HepG2 (cell line): ENCODE data around the gene RAB3D. TPM values are rescaled to one million over a fixed set of nuclear protein-coding genes. Genes with fewer than 3 reads are reported as not detected.

Experiments used
- ATRX ChIP-seq: sonication (generic); formaldehyde crosslinking; IDR thresholded peaks from 2 replicates; pipeline ENCODE4 v1.4.0; 2020; ENCODE audit warnings: missing genetic modification reagents, borderline replicate concordance
- CCDC6 ChIP-seq: sonication (generic); formaldehyde crosslinking; IDR thresholded peaks from 2 replicates; pipeline ENCODE4 v1.8.1; 2022; ENCODE audit warnings: mild to moderate bottlenecking, missing genetic modification reagents, moderate library complexity
- FOXK1 ChIP-seq: sonication (generic); formaldehyde crosslinking; IDR thresholded peaks from 2 replicates; pipeline ENCODE4 v1.4.0; 2020; ENCODE audit warnings: low read depth, missing genetic modification reagents, borderline replicate concordance
- HCFC1 ChIP-seq: fragments of 150-350 bp; IDR thresholded peaks from 2 replicates; pipeline ENCODE4 v1.6.1; 2014; ENCODE audit warnings: low read depth, low read length
- MYNN ChIP-seq: sonication (generic); formaldehyde crosslinking; IDR thresholded peaks from 2 replicates; pipeline ENCODE4 v1.4.0; 2020; ENCODE audit warnings: mild to moderate bottlenecking, low read depth, missing genetic modification reagents
- RNF219 ChIP-seq: sonication (generic); formaldehyde crosslinking; IDR thresholded peaks from 2 replicates; pipeline ENCODE4 v1.5.0; 2020; ENCODE audit warnings: mild to moderate bottlenecking, missing genetic modification reagents
- SP4 ChIP-seq: sonication (generic); formaldehyde crosslinking; IDR thresholded peaks from 2 replicates; pipeline ENCODE4 v1.8.1; 2023; ENCODE audit warnings: mild to moderate bottlenecking, missing genetic modification reagents
- STAT5B ChIP-seq: sonication (generic); formaldehyde crosslinking; IDR thresholded peaks from 2 replicates; pipeline ENCODE4 v1.4.0; 2020; ENCODE audit warnings: missing genetic modification reagents
- XRCC5 ChIP-seq: fragments of 200-400 bp; formaldehyde crosslinking; optimal IDR thresholded peaks from 2 replicates; pipeline ENCODE3; 2017; ENCODE audit warnings: mild to moderate bottlenecking, low read length
- ZFP1 ChIP-seq: IDR thresholded peaks from 2 replicates; pipeline ENCODE4 v1.6.1; 2016
- ZHX1 ChIP-seq: sonication (generic); formaldehyde crosslinking; IDR thresholded peaks from 2 replicates; pipeline ENCODE4 v1.8.1; 2022; ENCODE audit warnings: low read depth, mild to moderate bottlenecking, missing genetic modification reagents
- ZNF3 ChIP-seq: IDR thresholded peaks from 2 replicates; pipeline ENCODE4 v1.7.0; 2017; ENCODE audit warnings: inconsistent platforms
- ZNF567 ChIP-seq: sonication (generic); formaldehyde crosslinking; IDR thresholded peaks from 2 replicates; pipeline ENCODE4 v1.8.1; 2023; ENCODE audit warnings: mild to moderate bottlenecking, missing genetic modification reagents, borderline replicate concordance
- ZNF772 ChIP-seq: sonication (generic); formaldehyde crosslinking; IDR thresholded peaks from 2 replicates; pipeline ENCODE4 v1.5.0; 2020; ENCODE audit warnings: mild to moderate bottlenecking, missing genetic modification reagents
- polyA plus RNA-seq, 8 experiments: library from polyadenylated mRNA; depleted of rRNA in 3 of 8; stranded (reverse) in 7 of 8; unstranded in 1 of 8; fragments of >200 nt; fragmentation: Illumina TruSeq in 4 of 8; extraction: Trizol in 4 of 8; gene quantifications; 2 replicates each; pipeline versions ENCODE4 v1.2.1 to v1.2.3, GENCODE V29; 2011 to 2016; ENCODE audit warnings: low read depth in 4 of 8, missing spikeins in 1 of 8, mixed read lengths in 1 of 8; ENCODE audit not compliant: insufficient read depth in 1 of 8
- total RNA-seq, 5 experiments: library from RNA; depleted of rRNA; stranded (reverse); fragments of >200 nt; fragmentation: Illumina TruSeq; extraction: Trizol; gene quantifications; 2 replicates each; pipeline ENCODE4 v1.2.3, GENCODE V29; 2016; ENCODE audit warnings: low read depth in 1 of 5
- TF ChIP-seq, protein P1 (sequence below), 2 experiments: sonication (generic) in 1 of 2; formaldehyde crosslinking in 1 of 2; IDR thresholded peaks; 2 replicates each; pipeline versions ENCODE4 v1.6.1 to v1.9.0; 2014 to 2022; ENCODE audit warnings: antibody characterized with exemption in 1 of 2, borderline replicate concordance in 1 of 2, inconsistent platforms in 1 of 2, low read depth in 1 of 2, missing genetic modification reagents in 1 of 2
- TF ChIP-seq, protein P2 (sequence below): sonication (generic); formaldehyde crosslinking; IDR thresholded peaks from 2 replicates; pipeline ENCODE4 v1.5.1; 2020; ENCODE audit warnings: mild to moderate bottlenecking, missing genetic modification reagents, moderate library complexity

The RAB3D gene
- total and polyA plus RNA-seq, 2 of the 13 experiments (the other 11 are each of a cell fraction or from before 2014, with no cell fraction given): 2.0 to 16.1 TPM

DNA sequence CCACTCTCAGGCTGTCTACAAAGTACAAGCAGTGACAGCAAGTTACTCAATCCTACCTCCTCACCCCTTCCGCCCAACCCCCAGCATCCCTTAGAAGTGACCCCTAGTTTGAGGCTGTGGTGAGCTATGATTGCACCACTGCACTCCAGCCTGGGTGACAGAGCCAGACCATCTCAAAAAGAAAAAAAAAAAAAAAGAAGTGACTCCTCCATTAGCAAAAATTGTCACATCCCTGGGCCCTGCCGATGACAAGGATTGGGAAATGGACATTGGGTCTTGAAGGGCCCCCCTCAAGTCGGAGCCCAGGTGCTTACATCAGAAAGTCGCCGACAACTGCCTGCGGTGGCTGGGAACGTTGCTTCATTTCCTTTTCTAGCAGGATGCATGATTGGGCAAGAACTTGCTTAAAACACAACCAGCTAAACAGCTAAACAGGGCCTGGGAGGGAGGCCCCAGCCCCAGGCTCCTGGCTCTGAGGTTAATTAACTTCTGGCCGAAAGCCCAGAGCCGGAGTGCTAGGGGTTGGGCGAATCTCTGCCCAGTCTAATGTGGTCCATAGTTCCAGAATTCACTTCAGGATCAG, 15.3 kb downstream of the RAB3D start (continued):
- TF ChIP-seq ZHX1 (no peak), MYNN (CRISPR knock-in tag) (no peak), XRCC5 (no peak), RNF219 (CRISPR knock-in tag) (no peak), HCFC1 (no peak), SP4 (CRISPR knock-in tag) (no peak), CCDC6 (CRISPR knock-in tag) (no peak), ZNF772 (CRISPR knock-in tag) (no peak), STAT5B (CRISPR knock-in tag) (no peak), ZNF567 (CRISPR knock-in tag) (no peak), ATRX (CRISPR knock-in tag) (no peak), FOXK1 (CRISPR knock-in tag) (peak; percentile 70; the same call in 1 of the 2 replicates), ZFP1 (CRISPR knock-in tag) (peak; percentile 62; the same call in 1 of the 2 replicates), ZNF3 (CRISPR knock-in tag) (0 out of 2 replicates have a peak, but pooled peaks have one; percentile 55)
- TF ChIP-seq, protein P1, sequence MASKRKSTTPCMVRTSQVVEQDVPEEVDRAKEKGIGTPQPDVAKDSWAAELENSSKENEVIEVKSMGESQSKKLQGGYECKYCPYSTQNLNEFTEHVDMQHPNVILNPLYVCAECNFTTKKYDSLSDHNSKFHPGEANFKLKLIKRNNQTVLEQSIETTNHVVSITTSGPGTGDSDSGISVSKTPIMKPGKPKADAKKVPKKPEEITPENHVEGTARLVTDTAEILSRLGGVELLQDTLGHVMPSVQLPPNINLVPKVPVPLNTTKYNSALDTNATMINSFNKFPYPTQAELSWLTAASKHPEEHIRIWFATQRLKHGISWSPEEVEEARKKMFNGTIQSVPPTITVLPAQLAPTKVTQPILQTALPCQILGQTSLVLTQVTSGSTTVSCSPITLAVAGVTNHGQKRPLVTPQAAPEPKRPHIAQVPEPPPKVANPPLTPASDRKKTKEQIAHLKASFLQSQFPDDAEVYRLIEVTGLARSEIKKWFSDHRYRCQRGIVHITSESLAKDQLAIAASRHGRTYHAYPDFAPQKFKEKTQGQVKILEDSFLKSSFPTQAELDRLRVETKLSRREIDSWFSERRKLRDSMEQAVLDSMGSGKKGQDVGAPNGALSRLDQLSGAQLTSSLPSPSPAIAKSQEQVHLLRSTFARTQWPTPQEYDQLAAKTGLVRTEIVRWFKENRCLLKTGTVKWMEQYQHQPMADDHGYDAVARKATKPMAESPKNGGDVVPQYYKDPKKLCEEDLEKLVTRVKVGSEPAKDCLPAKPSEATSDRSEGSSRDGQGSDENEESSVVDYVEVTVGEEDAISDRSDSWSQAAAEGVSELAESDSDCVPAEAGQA (IDR thresholded peaks at IDR 0.05; ENCODE audit: low read depth): no peak
- TF ChIP-seq, protein P1 (CRISPR knock-in tag; IDR thresholded peaks at IDR 0.05; ENCODE audit: borderline replicate concordance): no peak
- TF ChIP-seq, protein P2, sequence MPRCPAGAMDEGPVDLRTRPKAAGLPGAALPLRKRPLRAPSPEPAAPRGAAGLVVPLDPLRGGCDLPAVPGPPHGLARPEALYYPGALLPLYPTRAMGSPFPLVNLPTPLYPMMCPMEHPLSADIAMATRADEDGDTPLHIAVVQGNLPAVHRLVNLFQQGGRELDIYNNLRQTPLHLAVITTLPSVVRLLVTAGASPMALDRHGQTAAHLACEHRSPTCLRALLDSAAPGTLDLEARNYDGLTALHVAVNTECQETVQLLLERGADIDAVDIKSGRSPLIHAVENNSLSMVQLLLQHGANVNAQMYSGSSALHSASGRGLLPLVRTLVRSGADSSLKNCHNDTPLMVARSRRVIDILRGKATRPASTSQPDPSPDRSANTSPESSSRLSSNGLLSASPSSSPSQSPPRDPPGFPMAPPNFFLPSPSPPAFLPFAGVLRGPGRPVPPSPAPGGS: no peak
